ENCODE data around the gene PWWP2B. TPM values are rescaled to one million over a fixed set of nuclear protein-coding genes. Genes with fewer than 3 reads are reported as not detected.

PWWP2B gene
- total and polyA plus RNA-seq, 2 of the 8 experiments (the other 6 are each of a cell fraction or from before 2014, with no cell fraction given): 5.3 to 10.8 TPM

DNA sequence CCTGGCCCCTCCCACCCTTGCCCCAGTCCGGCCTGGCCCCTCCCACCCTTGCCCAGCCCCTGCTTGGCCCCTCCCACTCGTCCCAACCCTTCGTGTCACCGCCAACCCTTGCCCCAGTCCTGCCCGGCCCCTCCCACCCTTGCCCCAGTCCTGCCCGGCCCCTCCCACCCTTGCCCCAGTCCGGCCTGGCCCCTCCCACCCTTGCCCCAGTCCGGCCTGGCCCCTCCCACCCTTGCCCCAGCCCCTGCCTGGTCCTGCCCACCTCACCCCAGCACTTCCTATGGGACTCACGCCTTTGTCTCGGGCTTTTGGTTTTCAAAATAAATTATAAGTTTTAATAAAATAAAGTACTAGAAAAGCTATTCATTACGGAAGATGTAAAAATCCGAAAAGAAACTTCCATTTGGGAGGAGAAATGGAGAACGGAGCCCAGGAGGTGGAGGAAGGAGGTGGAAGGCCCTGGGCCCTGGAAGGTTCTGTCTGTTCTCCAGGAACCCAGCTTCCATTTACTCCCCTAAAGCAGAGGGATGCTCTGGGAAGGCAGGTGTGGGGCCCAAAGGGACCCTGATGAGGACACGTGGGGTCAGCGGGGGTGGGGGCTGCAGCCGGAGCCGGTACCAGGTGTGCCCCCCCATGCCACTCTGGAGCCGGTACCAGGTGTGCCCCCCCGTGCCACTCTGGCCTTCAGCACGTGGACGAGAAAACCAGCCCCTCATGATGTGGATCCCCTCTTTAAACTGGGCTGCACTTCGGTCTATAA, 52.2 kb downstream of the PWWP2B start (continued):
- no peak for TF ChIP-seq CHD1 (IDR thresholded peaks at IDR 0.05; ENCODE audit: low read depth, low read length)
- TF ChIP-seq BACH1 (IDR thresholded peaks at IDR 0.05; ENCODE audit: low read length): no peak

Data from H1 (cell line).